ENCODE data around the gene HIP1. TPM values are rescaled to one million over a fixed set of nuclear protein-coding genes. Genes with fewer than 3 reads are reported as not detected.

HIP1 gene
- total and polyA plus RNA-seq, 9 of the 15 experiments (the other 6 are each of a cell fraction or from before 2014, with no cell fraction given), result 2.4 to 13.7 (median 9.5) TPM

- in situ Hi-C loops (cut with MboI) (no loop called here), intact Hi-C loops (cut with micrococcal nuclease) (no loop called here)
- Histone ChIP-seq H3K4me1 (replicated peaks in 1 of 2; ENCODE audit: control insufficient read depth in 2 of 2, insufficient read depth in 2 of 2, low read length in 2 of 2) (peaks cover 8 to 21% of the 10 kb centered on the region in 2 experiments), H3K27ac (ENCODE audit: extremely low read depth, low read depth, low read length) (no peak overlapping the region), H3K9me1 (ENCODE audit: control insufficient read depth, insufficient read depth, low read length) (no peaks in the 10 kb centered on the region), H3K9ac (ENCODE audit: insufficient read depth in 1 of 2, low read depth in 2 of 2, low read length in 2 of 2) (no peak overlapping the region), H4K20me1 (replicated peaks; ENCODE audit: control insufficient read depth, insufficient read depth, low read length) (no peaks in the 10 kb centered on the region), H3K79me2 (ENCODE audit: control insufficient read depth, insufficient read depth, low read length) (no peaks in the 10 kb centered on the region), H3K4me3 (no peak overlapping the region), H3K36me3 (ENCODE audit: control insufficient read depth, insufficient read depth, low read length) (no peaks in the 10 kb centered on the region), H3K9me3 (replicated peaks; ENCODE audit: control insufficient read depth, insufficient read depth, low read depth, low read length) (no peaks in the 10 kb centered on the region), H3K27me3 (ENCODE audit: control insufficient read depth in 2 of 2, insufficient read depth in 2 of 2, low read length in 2 of 2) (no peaks in the 10 kb centered on the region), H3K4me2 (ENCODE audit: insufficient read depth, low read length) (no peak overlapping the region), H2AFZ (ENCODE audit: low read depth, low read length) (no peak overlapping the region)
- FAIRE-seq, result no peak
- POLR2A ChIA-PET, result interaction anchor here (1.4 kb wide), 1 partner anchor 64 kb away, joined by 3 read pairs; no protein-coding TSS in a partner anchor
- no peak for ATAC-seq
- CTCF ChIA-PET (ENCODE audit: low intra/inter-chr PET ratio), result no interaction called here
- 77% methylated on average over 6 of the region's 6 CpGs for WGBS (ENCODE audit: insufficient coverage, low coverage, missing lambda C conversion rate)
- no peak for TF ChIP-seq ZNF140 (CRISPR knock-in tag; IDR thresholded peaks at IDR 0.05)
- no TSS peak for BruUV-seq (replicated peaks)
- no peak for DNase-seq (ENCODE audit: extremely low read depth in 1 of 4, low spot score in 3 of 4)
These were observed 80.9 kb downstream of the HIP1 start for GRCh38 chr7:75657866-75658265.

DNA sequence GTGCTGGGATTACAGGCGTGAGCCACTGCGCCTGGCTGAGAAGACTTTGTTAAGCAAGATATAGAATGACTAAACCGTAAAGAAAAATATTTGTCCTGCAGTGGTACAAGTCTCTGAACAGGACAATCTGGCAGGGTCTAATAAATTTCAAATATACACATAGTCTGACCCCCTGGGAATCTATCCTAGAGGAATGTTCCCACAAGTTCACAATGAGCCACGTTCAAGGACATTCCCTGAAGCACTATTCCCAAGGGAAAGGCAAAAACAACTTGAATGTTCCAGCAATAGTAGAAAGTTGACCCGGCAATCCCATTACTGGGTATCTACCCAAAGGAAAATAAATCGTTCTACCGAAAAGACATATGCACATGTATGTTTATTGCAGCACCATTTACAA is 82.0 kb downstream of the HIP1 start:
- in situ Hi-C loops (cut with MboI), result no loop called here
- Histone ChIP-seq H2AFZ (ENCODE audit: low read depth, low read length) (no peak overlapping the region), H3K4me1 (replicated peaks in 1 of 2; ENCODE audit: control insufficient read depth in 2 of 2, insufficient read depth in 2 of 2, low read length in 2 of 2) (peaks cover 0 to 10% of the 10 kb centered on the region in 2 experiments; a peak in 3 of 5 replicates), H3K9me1 (ENCODE audit: control insufficient read depth, insufficient read depth, low read length) (no peaks in the 10 kb centered on the region), H3K36me3 (ENCODE audit: control insufficient read depth, insufficient read depth, low read length) (no peaks in the 10 kb centered on the region), H3K4me2 (ENCODE audit: insufficient read depth, low read length) (no peak overlapping the region), H3K4me3 (no peak overlapping the region), H3K79me2 (ENCODE audit: control insufficient read depth, insufficient read depth, low read length) (no peaks in the 10 kb centered on the region), H3K27me3 (ENCODE audit: control insufficient read depth in 2 of 2, insufficient read depth in 2 of 2, low read length in 2 of 2) (no peaks in the 10 kb centered on the region), H3K9ac (ENCODE audit: insufficient read depth in 1 of 2, low read depth in 2 of 2, low read length in 2 of 2) (no peak overlapping the region), H3K9me3 (replicated peaks; ENCODE audit: control insufficient read depth, insufficient read depth, low read depth, low read length) (no peaks in the 10 kb centered on the region), H3K27ac (ENCODE audit: extremely low read depth, low read depth, low read length) (no peak overlapping the region), H4K20me1 (replicated peaks; ENCODE audit: control insufficient read depth, insufficient read depth, low read length) (no peaks in the 10 kb centered on the region)
- ChIA-PET POLR2A (interaction anchor here (1.4 kb wide), 1 partner anchor 65 kb away, joined by 3 read pairs; no protein-coding TSS in a partner anchor), CTCF (ENCODE audit: low intra/inter-chr PET ratio) (no interaction called here)
- no peak for DNase-seq (ENCODE audit: extremely low read depth in 1 of 4, low spot score in 3 of 4)
- WGBS (ENCODE audit: insufficient coverage, low coverage, missing lambda C conversion rate), result 69% methylated on average over 7 of the region's 7 CpGs
- ATAC-seq, result no peak
- no TSS peak for BruUV-seq (replicated peaks)
- intact Hi-C loops (cut with micrococcal nuclease), result no loop called here
- no peak for FAIRE-seq
- TF ChIP-seq MEIS2 (IDR thresholded peaks at IDR 0.05; ENCODE audit: partially characterized antibody), result no peak
- no peak for TF ChIP-seq ASH1L (IDR thresholded peaks at IDR 0.05; ENCODE audit: borderline replicate concordance, low read depth, partially characterized antibody)
- no peak for TF ChIP-seq FOXJ3 (CRISPR knock-in tag; IDR thresholded peaks at IDR 0.05)
- no peak for TF ChIP-seq EP300 (IDR thresholded peaks at IDR 0.05; ENCODE audit: low read length)
- no peak for TF ChIP-seq PCBP1 (IDR thresholded peaks at IDR 0.05; ENCODE audit: low read depth, low read length, poor library complexity, severe bottlenecking)
- TF ChIP-seq SMARCE1 (IDR thresholded peaks at IDR 0.05), result no peak
- no peak for TF ChIP-seq ZNF586 (CRISPR knock-in tag; conservative IDR thresholded peaks at IDR 0.05)
- no peak for TF ChIP-seq TARDBP (IDR thresholded peaks at IDR 0.05)
- TF ChIP-seq NFIX (CRISPR knock-in tag; IDR thresholded peaks at IDR 0.05; ENCODE audit: low read depth), result no peak
- TF ChIP-seq HEY1 (CRISPR knock-in tag; IDR thresholded peaks at IDR 0.05; ENCODE audit: borderline replicate concordance), result no peak
- TF ChIP-seq, protein P1, sequence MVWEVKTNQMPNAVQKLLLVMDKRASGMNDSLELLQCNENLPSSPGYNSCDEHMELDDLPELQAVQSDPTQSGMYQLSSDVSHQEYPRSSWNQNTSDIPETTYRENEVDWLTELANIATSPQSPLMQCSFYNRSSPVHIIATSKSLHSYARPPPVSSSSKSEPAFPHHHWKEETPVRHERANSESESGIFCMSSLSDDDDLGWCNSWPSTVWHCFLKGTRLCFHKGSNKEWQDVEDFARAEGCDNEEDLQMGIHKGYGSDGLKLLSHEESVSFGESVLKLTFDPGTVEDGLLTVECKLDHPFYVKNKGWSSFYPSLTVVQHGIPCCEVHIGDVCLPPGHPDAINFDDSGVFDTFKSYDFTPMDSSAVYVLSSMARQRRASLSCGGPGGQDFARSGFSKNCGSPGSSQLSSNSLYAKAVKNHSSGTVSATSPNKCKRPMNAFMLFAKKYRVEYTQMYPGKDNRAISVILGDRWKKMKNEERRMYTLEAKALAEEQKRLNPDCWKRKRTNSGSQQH (CRISPR knock-in tag; IDR thresholded peaks at IDR 0.05), result no peak
- no peak for TF ChIP-seq NR0B1 (IDR thresholded peaks at IDR 0.05; ENCODE audit: partially characterized antibody)
- no peak for TF ChIP-seq NFE2L1 (tag; IDR thresholded peaks at IDR 0.05; ENCODE audit: borderline replicate concordance, low read depth)
- TF ChIP-seq CBFA2T3 (IDR thresholded peaks at IDR 0.05), result no peak
- TF ChIP-seq CTBP1 (IDR thresholded peaks at IDR 0.05; ENCODE audit: borderline replicate concordance), result no peak
